Measurements from ENCODE around the gene CHRM1. TPM values are rescaled to one million over a fixed set of nuclear protein-coding genes. Genes with fewer than 3 reads are reported as not detected.

CHRM1 gene
- total RNA-seq, 4 donors from 2014 or later: not detected

DNA sequence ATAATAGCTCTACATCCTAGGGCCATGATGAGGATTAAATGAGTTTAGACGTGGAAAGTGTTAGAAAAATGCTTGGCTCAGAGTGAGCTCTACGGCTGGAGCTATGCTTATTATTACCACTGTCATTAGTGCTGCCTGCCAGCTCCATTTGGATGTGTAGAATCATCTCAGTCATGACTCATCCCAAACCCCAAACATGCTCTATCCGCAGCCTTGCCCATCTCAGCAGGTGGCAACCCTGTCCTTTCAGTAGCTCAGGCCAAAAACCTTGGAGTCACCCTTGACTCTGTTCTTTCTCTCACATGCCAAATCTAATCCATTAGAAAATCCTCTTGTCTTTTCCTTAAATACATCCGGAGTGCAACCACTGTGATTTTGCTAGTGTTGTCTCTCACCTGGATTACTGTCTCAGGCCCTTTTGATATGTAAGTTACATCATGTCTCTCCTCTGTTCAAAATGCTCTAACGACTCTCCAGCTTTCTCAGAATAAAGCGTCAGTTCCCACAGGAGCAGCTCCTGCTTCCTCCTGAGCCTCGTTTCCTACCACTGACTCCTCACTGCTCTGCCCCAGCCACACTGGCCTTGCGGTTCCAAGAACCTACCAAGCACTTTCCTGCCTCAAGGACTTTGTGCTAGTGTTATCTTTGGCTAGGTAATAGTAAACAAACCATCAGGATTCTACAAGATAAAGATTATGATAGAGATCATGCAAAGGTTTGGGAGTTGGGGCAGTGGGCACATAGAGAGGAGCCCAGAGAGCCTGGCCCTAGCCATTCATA, 10.5 kb upstream of the CHRM1 start:
- peaks cover 6% of the 10 kb centered on the region for H3K27me3 ChIP-seq
- peaks cover 0 to 4% of the 10 kb centered on the region in 2 donors for H3K4me1 ChIP-seq
- TF ChIP-seq POLR2A (IDR thresholded peaks at IDR 0.05): no peak
- TF ChIP-seq, protein P1, sequence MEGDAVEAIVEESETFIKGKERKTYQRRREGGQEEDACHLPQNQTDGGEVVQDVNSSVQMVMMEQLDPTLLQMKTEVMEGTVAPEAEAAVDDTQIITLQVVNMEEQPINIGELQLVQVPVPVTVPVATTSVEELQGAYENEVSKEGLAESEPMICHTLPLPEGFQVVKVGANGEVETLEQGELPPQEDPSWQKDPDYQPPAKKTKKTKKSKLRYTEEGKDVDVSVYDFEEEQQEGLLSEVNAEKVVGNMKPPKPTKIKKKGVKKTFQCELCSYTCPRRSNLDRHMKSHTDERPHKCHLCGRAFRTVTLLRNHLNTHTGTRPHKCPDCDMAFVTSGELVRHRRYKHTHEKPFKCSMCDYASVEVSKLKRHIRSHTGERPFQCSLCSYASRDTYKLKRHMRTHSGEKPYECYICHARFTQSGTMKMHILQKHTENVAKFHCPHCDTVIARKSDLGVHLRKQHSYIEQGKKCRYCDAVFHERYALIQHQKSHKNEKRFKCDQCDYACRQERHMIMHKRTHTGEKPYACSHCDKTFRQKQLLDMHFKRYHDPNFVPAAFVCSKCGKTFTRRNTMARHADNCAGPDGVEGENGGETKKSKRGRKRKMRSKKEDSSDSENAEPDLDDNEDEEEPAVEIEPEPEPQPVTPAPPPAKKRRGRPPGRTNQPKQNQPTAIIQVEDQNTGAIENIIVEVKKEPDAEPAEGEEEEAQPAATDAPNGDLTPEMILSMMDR (IDR thresholded peaks at IDR 0.05): no peak
- WGBS, 2 donors: 66 to 69% methylated on average over 8 of the region's 8 CpGs
- DNase-seq: no peak
- intact Hi-C loops (cut with DNase I): no loop called here
- no peak overlapping the region for H3K27ac ChIP-seq
- no peaks in the 10 kb centered on the region for H3K36me3 ChIP-seq
- no peak overlapping the region for H3K4me3 ChIP-seq (replicated peaks in 1 of 3)
- no peaks in the 10 kb centered on the region for H3K9me3 ChIP-seq

DNA sequence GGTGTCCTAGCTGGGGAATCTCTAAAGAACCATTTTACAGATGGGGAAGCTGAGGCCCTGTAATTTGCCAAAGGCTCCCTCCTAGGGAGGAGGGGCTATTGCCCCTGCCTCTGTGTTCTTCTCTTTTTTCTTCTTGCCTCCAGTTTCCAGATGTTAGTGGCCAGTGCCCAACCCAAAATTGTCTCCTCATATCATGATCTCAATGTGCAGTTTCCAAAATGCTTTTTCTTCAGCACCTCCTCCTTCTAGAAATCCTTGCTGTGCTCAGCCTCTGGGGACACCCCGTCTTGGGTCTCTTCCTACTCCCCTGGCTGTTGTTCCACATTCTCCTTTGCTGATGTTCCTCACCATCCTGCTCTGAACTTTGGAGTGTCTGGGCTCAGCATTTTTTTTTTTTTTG, 9.5 kb upstream of the CHRM1 start:
- Histone ChIP-seq H3K27ac (no peak overlapping the region), H3K4me1 (peaks cover 0 to 14% of the 10 kb centered on the region in 2 donors), H3K4me3 (replicated peaks in 1 of 3) (no peak overlapping the region), H3K9me3 (no peaks in the 10 kb centered on the region), H3K36me3 (no peaks in the 10 kb centered on the region), H3K27me3 (peaks cover 12% of the 10 kb centered on the region)
- no peak for DNase-seq
- intact Hi-C loops (cut with DNase I): no loop called here
- TF ChIP-seq, protein P1 (IDR thresholded peaks at IDR 0.05): no peak
- no peak for TF ChIP-seq POLR2A (IDR thresholded peaks at IDR 0.05)
- 38 to 50% methylated on average over 1 of the region's 1 CpG for WGBS, 2 donors

DNA sequence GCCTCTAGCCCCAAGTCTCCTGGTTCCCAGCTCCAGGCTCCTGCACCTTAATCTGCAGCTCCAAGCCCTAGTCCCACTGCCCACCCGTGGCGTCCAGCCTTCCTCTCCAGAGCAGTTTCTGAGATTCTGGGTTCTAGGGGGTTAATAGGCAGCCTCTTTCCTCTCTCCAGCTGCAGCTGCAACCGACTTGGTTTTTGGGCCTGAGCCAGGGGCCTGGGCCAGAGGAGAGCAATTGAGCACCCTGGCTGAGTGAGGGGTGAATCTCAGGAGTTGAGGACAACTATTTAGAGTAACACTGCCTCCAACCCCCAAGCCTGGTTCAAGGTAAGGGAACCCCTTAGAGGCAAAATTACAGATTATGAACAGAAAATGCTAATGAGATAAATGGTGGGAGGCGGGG, 9.0 kb upstream of the CHRM1 start:
- intact Hi-C loops (cut with DNase I): no loop called here
- Histone ChIP-seq H3K9me3 (no peaks in the 10 kb centered on the region), H3K27me3 (peaks cover 12% of the 10 kb centered on the region), H3K36me3 (no peaks in the 10 kb centered on the region), H3K4me1 (peaks cover 0 to 14% of the 10 kb centered on the region in 2 donors), H3K4me3 (replicated peaks in 1 of 3) (no peak overlapping the region), H3K27ac (no peak overlapping the region)
- no peak for DNase-seq
- WGBS, 2 donors: 41 to 42% methylated on average over 4 of the region's 4 CpGs
- no peak for TF ChIP-seq POLR2A (IDR thresholded peaks at IDR 0.05)
- TF ChIP-seq, protein P1 (IDR thresholded peaks at IDR 0.05): no peak

DNA sequence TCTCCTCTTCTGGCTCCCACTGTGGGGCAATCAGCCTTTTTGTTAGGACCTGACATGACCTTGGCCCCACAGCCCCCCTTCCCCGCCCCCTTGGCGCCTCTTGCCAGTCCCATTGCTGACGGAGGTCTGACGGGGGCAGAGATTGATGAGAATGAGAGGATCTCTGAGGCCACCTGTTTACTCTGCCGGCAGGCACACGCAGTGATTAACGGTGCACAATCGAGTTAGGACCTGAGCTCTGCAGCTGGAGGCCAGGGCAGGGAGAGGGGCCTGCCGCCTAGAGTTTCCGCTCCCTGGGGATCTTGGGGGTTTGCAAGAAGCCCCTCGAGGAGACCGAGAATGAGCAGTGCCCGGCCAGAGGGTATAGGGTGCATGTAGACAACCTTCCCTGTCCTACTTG, 6.8 kb upstream of the CHRM1 start:
- Histone ChIP-seq H3K4me3 (replicated peaks in 1 of 3) (no peak overlapping the region), H3K9me3 (no peaks in the 10 kb centered on the region), H3K27me3 (peaks cover 19% of the 10 kb centered on the region), H3K36me3 (no peaks in the 10 kb centered on the region), H3K27ac (no peak overlapping the region), H3K4me1 (peaks cover 8 to 24% of the 10 kb centered on the region in 2 donors)
- 54 to 72% methylated on average over 13 of the region's 13 CpGs for WGBS, 2 donors
- intact Hi-C loops (cut with DNase I): no loop called here
- TF ChIP-seq, protein P1 (IDR thresholded peaks at IDR 0.05): no peak
- TF ChIP-seq POLR2A (IDR thresholded peaks at IDR 0.05): no peak
- DNase-seq: no peak

DNA sequence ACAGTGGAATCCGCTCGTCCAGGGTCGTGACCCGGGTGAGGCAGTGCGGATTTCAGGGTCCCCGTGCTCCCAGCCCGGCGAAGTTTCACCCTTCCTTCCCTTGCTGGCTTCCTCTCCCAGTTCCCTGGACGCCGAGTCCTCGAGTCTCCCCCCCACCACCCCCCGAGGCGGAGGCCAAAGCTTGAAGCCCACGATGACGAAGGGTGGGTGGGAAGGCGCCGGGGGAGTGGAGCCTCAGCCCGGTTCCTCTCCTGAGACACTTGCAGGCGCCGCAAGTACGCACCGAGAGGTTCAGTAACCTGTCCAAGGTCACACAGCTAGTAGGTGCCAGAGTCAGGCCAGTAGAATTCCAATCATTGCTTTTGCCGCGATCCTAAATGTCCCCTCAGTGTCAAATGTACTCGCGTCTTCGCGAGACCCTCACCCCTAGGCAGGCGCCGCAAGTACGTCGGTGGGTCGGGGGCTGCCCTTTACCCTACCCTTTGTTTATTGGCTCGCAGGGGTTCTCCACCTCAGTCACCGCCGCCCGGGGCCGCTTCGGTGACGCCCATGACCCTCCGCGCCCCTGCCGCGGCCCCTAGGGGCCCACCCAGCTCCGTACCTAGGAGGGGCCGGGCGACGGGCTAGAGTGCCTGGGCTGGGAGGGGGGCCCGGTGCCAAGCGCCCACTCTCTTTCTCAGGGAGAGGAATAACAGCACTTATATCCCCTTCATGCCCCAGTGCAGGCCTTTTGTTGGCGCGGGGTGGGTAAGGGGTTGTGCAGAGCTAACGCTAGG, 5.7 kb upstream of the CHRM1 start:
- 12 to 13% methylated on average over 20 to 37 of the region's 53 CpGs for WGBS, 2 donors
- DNase-seq: no peak
- peaks cover 8 to 24% of the 10 kb centered on the region in 2 donors for H3K4me1 ChIP-seq
- no peak overlapping the region for H3K4me3 ChIP-seq (replicated peaks in 1 of 3)
- intact Hi-C loops (cut with DNase I): no loop called here
- no peaks in the 10 kb centered on the region for H3K9me3 ChIP-seq
- H3K27ac ChIP-seq: no peak overlapping the region
- TF ChIP-seq, protein P1 (IDR thresholded peaks at IDR 0.05): no peak
- TF ChIP-seq POLR2A (IDR thresholded peaks at IDR 0.05): no peak
- H3K36me3 ChIP-seq: no peaks in the 10 kb centered on the region
- peaks cover 19% of the 10 kb centered on the region for H3K27me3 ChIP-seq

Data from thyroid gland (tissue), 4 donors.